HG02943 (cell line): ENCODE measurements around the gene IL17B.

Experiments used
- ATAC-seq: cut with Tn5 transposase; IDR thresholded peaks from one replicate; pipeline ENCODE4 v1.9.1; 2021; ENCODE audit warnings: mild to moderate bottlenecking, low read depth, moderate library complexity; ENCODE audit not compliant: unreplicated experiment

The IL17B gene, protein sequence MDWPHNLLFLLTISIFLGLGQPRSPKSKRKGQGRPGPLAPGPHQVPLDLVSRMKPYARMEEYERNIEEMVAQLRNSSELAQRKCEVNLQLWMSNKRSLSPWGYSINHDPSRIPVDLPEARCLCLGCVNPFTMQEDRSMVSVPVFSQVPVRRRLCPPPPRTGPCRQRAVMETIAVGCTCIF

GRCh38 chr5:149379177-149379761, at the start of gene IL17B:
TSS of gene IL17B (minus strand) at chr5:149379292. CDS start at chr5:149379225, 67 bp downstream.
- ATAC-seq = no peak

DNA sequence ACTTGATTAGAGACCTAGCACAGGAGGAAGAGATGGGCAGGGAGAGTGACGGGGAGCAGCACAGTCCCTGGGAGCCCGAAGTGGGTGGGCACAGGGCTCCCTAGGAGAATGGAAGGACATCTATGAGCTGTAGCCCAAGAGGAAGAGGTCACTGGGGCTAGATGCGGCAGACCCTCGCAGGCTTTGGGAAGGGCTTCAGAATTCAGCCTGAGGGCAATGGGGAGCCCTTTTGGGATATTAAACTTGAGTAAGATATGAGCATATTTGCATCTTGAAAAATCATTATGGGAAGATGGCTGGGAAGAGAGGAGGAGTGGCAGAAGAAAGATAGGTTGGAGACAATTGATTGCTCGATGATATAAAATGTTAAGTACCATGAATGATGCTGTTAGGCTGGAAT, 48.9 kb upstream of the IL17B start:
- ATAC-seq = no peak

GRCh38 chr5:149427374-149427773, 48.3 kb upstream of the IL17B start:
- ATAC-seq = no peak

GRCh38 chr5:149426931-149427330, 47.8 kb upstream of the IL17B start:
- ATAC-seq = no peak

- ATAC-seq = no peak
Observed at GRCh38 chr5:149425729-149426128, 46.6 kb upstream of the IL17B start.

- ATAC-seq = no peak
Observed at GRCh38 chr5:149424371-149425315, 45.6 kb upstream of the IL17B start.

- ATAC-seq = no peak
Observed at GRCh38 chr5:149423794-149424268, 44.7 kb upstream of the IL17B start.

DNA sequence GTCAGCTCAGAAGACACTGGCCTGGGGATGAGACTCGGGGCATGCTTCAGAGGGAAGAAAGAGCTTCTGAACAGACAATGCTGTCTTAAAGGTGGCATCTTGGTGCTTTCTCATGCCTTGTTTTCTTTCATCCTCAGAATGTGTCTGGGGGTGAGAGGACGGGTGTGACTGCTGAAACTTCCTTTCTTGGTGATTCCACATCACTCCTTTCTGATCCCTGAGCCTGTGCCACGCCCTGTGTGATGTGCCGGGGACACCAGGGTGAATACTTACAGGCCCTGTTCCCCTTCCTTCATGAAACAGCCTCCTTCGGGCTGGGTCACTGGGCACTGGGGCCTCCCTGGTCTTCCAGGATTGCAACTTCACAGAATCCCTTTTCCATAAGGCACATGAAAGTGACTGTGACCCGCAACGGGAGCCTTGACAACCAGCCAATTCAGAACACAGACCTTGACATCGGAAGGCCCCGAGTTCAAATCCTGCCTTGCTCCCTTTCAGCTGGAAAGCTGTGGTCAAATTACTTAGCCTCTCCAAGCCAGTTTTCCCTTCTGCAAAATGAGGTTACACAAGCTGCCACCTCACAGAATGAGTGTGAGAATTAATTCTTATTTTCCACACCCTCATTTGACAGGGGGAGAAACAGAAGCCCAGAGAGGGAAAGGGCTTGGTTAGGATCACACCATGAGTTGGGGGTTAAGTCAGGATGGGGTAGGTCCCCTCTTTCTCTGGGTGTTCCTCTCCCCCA, 44.1 kb upstream of the IL17B start:
- no peak for ATAC-seq

DNA sequence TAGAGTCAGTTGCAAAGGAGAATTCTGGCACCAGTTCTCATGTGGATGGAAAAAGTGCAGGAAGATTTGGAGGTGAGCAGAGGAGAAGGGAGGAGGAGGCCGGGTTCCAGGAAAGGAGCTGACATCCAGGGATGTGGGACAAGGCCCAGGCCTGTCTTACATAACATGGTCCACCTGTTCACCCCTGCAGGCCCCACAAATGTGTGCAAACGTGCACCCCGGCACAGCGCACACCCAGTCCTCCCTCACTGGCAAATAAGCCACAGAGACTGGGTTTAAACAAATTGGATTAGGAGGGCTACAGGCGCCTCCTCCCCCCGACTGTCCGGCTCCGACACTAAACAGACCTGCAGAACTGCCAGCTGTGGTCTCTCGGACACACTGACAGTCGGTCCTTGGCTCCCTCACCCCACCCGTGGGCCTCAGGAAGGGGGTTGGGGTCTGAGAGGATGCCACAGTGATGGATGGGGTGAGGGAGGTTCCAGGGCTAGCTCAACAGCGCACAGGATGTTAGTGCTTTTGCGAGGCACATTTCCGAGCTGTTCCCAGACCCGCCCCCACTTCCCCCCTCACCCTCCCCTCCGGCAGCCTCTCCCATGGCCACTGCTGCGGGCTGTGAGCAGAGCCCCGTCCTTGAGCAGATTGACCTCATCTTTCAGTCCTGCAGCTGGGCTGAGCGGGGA, 43.4 kb upstream of the IL17B start:
- ATAC-seq = no peak

GRCh38 chr5:149421834-149422233, 42.7 kb upstream of the IL17B start:
- ATAC-seq = no peak

GRCh38 chr5:149421372-149421685, 42.2 kb upstream of the IL17B start:
- no peak for ATAC-seq

GRCh38 chr5:149420545-149421371, 41.7 kb upstream of the IL17B start:
- ATAC-seq = no peak

DNA sequence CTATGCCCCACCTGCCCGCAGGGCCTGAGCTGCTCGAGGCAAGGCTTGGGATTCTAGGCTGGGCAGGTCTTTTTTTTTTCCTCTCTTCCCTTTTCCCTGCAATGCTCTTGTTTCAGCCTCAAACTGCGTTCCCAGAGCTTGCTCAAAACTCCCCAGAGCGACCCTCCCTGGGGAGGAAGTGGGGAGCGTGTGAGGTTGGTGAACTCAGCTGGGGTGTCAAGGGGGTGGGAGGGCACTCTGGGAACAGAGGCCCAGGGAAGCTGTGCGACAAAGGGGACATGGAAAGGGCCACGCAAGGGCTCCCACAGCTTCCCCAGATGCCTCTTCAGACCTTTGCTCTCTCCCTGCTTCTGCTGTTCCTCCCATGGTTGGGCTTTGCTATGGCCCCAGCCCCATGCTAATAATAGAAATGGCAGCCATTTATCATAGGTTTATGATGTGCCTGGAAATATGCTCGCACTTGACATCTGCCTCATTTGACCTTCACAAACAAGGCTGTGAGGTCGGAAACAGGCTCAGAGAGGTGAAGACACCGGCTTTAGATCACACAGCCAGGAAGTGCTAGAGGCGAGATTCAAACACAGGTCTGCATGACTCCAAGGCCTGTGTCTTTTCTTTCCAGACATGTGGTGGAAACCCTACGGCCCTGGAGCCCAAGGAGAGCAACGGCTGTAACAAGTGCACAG, 40.9 kb upstream of the IL17B start:
- no peak for ATAC-seq

- ATAC-seq = no peak
Observed at GRCh38 chr5:149419532-149419858, 40.4 kb upstream of the IL17B start.

- no peak for ATAC-seq
Observed at GRCh38 chr5:149418910-149419531, 39.9 kb upstream of the IL17B start.

- no peak for ATAC-seq
Observed at GRCh38 chr5:149417711-149418368, 38.7 kb upstream of the IL17B start.

- ATAC-seq = no peak
Observed at GRCh38 chr5:149416987-149417710, 38.1 kb upstream of the IL17B start.
